Activated effector memory CD4-positive, alpha-beta T cell treated with anti-CD3 and anti-CD28 coated beads, Interleukin-2, amount 50 U/mL, for 16 hours (primary cell): ENCODE data around the gene GBA3.

ENCODE experiments used
- DNase-seq: peaks from one replicate; pipeline ENCODE4 v3.0.0-alpha.2; 2020

GBA3 gene

DNA sequence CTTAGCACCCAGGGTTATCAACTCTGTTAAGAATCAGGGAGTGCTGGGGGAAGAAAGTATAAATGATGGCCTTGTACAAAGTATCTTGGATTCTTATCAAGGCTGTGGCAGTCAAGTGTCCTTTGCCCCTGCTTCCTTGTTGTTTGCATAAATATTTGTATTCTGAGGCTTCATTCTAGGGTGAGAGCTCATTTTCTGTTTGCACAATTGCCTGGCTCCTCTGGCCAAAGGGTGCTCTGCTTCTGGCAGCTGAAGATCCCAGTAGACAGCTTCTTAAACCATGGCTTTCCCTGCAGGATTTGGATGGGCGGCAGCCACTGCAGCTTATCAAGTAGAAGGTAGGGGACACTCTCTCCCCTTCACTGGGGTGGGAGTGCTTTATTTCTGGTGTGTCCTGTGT, at the start of gene GBA3:
Gene GBA3 (plus strand): TSS at position 202 of the 400 bp plus-strand sequence.
- no peak for DNase-seq

DNA sequence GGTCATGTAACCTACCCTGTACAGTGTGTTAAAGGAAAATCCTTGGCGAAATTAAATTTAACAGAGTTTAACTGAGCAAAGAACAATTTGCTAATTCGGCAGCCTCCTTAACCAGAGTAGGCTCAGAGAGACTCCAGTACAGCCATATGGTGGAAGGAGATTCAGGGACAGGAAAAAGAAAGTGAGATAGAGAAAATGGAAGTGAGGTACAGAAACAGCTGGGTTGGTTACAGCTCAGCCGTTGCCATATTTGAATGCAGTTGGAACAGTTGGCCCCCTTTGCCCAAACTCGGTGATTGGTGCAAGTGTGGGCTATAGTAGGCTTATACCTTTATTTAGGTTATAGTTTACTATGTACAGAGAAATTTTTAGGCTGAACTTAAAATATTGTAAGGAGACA, 48.8 kb upstream of the GBA3 start:
- no peak for DNase-seq

DNA sequence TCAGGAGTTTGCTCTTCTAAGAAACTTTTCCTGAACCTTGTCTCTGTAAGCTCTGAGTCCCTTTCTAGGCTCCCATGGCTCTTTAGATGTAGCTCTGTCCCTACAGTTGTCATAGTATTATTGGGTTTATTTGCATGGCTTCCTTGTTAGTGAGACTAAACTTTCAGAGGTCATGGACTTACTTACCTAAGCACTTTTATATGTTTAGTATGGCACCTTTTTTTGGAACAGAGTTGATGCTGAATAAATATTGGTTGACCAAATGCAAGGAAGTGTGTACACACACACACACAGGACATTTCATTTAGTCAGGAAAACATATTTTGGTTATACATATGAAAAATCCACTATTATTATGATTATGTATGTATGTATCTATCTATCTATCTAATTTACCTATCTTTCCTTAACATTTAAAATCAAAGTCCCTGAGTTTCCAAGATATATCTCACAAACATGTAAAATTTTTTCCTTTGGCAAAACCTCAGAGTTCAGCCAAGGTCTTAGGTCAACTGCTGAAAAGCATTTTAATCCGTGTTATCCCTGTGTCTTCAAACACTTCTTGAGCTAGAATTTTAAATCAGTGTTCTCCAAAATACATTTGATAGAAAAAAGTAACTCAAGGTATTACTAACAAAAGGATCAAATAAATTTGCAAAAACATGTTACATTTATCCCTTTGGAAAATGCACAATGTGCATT, 47.1 kb upstream of the GBA3 start:
- no peak for DNase-seq

GRCh38 chr4:22648996-22649395, 43.7 kb upstream of the GBA3 start:
- DNase-seq: no peak

- DNase-seq: no peak
These were observed 42.0 kb upstream of the GBA3 start for GRCh38 chr4:22650771-22651170.

DNA sequence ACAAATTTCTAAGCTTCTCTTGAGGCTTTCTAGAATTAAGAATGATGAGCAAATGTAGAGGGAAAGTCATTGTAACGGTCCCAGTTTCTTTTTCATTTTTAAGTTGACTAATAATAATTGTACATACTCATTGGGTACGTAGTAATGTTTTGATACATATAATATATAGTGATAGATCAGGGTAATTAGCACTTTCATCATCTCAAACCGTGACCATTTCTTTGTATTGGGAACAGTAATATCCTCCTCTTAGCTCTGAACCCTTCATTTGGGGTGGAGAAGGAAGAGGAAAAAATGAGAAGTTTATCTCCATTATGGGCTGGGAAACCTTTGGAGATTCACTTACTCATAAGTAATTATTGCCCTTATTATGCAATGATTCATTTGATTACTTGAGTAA, 39.0 kb upstream of the GBA3 start:
- DNase-seq: no peak

DNA sequence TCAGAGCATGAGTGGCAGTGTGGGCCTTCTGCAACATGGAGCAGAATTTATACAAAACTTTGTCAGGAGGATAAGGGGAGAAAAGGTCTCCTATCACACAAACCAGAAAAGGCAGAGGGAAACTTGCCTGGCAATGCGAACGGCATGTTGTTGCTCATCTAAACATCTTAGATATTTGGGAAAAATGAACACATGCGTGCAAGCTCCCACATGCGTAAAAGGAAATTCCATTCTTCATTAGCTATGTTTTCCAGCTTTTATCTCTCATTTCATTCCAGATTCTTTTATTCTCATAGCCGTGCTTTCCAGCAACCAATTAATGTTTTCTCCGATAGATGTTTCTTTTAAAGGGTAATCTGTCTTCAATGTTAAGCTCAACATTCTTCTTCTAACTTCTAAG, 31.3 kb upstream of the GBA3 start:
- no peak for DNase-seq

DNA sequence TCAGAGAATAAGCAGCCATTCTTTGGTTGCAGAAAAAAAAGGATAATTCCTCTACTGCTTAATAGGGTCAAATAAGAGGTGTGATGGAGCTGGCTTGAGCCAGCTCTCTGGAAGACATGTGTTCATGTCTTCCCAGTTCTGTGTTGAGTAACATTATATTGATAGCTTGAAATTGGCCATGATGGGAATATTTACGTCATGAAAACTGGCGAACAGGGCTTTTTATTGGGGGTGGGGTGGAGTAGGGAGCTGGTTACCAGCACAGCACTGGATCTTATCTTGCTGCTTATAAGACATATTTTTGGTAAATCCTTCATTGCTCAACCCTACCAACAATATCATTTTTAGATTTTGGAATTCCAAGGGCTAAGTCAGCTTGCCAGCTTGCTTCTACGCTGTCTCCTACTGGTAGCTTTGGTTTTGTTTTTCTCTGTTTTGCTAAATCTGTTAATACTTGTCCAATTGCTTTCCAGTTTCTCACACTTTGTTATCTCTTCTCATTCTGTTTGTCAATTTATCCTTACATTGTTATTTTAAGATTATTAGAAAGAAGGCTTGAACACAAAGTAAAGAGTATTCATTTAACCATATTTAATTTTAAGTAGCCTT, 25.3 kb upstream of the GBA3 start:
- DNase-seq: no peak

- DNase-seq: no peak
These were observed 24.4 kb upstream of the GBA3 start for GRCh38 chr4:22668301-22668700.

GRCh38 chr4:22668702-22669101, 24.0 kb upstream of the GBA3 start:
- no peak for DNase-seq

- no peak for DNase-seq
These were observed 21.8 kb upstream of the GBA3 start for GRCh38 chr4:22670956-22671355.

GRCh38 chr4:22672519-22672918, 20.2 kb upstream of the GBA3 start:
- no peak for DNase-seq

DNA sequence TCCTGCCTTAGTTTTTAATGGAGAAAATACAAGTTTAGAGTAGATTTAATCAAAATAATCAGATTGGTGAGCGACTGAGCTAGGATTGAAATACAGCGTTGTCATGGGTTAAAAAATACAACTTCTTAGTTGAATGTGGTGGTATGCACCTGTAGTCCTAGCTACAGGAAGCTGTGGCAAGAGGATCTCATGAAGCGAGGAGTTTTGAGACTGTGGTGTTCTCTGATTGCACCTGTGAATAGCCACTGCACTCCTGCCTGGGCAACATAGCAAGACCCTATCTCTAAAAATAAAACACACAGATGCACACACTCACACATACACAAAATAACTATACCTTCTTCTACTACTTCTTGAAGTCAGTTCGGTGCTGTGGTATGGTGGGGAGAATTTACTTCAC, 19.8 kb upstream of the GBA3 start:
- no peak for DNase-seq

DNA sequence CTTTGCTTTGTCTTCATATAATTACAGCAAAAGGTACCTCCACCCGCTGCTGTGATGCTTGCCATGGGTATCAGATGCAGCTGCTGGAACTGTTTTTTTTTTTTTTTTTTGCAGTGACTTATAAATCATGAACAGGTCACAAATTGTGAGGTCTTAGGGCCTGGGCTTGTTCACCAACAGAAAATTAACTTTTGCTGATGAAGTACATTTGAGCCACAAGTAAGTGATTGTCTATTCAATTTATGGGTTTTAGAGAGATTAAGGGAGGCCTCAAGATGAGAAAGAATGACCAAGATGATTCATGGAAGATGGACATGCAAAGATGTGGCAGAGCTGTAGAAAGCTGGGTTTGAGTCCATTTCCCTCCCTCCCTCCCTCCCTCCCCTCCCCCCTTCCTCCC, 18.0 kb upstream of the GBA3 start:
- no peak for DNase-seq

GRCh38 chr4:22676063-22676462, 16.7 kb upstream of the GBA3 start:
- no peak for DNase-seq

DNA sequence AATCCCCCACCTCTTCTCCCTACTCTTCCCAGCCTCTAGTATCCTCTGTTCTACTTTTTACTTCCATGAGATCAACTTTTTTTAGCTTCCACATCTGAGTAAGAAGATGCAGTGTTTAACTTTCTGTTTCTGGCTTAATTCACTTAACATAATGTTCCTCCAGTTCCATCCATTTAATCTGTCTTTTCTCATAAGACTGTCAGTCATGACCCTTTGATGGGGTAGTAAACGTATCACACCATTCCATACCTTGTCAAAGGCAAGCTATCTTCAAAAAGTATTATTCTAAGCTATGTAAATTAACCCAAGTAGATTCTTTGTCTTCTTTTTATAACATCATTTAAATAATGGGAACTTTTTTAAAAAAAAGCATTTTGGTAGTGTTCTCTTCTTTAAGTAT, 15.0 kb upstream of the GBA3 start:
- DNase-seq: no peak

DNA sequence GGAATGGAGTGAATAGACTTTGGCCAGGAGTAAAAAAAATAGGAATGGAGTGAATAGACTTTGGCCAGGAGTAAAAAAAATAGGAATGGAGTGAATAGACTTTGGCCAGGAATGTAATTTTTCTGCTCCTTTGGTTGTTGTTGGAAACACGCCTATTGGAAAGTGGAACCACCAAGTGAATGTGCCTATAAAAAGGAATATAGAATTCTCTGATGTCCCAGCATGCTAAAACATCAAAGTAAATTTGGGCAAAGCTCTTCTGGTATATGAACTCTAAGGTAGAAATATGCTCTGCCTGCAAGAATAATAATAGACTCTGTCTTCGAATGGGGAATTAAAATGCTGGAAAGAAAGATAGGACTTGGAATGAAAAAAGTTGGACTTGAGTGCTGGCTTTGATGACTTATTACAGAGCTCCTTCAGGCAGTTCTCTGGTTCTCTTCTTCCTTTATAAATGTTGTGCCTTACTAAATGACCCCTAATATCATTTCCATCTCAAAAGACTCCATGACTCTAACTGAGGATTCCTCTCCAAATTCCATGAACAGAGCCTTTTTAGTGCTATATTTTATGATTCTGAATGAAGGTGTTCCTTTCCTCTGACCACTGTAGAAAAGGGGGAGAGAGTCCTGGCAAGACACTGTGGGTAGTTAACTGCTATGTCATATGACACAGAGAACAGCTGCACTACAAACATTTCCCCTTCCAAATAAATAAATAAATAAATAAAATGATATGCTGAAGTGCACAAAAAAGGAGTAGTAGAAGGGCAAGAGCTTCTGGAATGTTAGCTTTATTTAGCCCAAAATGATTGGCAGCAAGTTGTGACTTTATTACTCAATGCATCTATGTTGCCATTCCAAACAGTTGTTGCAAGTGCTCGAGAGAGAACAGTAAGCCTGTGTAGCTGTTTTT, 13.5 kb upstream of the GBA3 start:
- DNase-seq: no peak

DNA sequence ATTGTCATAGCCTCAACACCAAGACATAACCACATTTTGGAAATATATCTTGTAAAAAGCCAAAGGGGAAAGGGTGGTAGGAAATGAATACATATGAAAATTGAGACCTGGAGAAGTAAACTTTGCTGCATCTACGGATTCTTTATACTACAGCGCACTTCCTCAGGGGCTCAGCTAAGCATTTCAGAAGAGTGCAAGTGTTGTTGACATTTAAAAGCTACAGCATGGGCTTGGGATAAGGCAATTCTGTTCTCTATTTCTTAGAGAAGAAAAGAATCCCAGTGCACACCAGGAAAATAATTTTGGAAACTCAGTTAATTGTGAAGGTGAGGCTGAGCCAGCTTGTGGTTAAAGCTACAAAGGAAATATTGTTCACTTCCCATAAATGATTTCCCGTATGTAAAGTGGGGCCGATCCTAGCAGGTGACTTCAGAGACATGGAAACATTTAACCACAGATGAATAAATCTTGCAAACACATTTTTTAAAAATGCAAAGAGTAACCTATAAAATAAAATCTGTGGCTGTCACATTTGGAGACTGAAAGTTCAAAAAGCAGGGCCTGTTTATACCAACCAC, 12.6 kb upstream of the GBA3 start:
- DNase-seq: no peak

DNA sequence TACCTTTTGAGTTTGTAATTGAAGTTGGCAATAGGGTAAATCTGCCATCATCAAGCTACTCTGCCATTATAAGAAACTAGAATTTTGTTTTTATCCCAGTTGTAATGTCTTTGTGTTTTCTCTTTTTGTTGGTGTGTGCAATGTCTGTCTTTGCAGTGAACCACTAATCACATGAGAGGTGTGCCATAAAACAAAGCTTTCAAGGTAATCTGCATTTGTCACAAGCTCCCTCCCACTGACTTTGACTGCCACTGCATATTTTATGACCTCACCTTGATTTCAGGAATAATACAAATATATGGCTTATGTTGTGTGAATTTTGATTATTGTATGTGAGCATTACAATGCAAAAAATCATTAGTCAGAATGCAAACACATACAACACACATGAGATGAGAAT, 9.0 kb upstream of the GBA3 start:
- no peak for DNase-seq

DNA sequence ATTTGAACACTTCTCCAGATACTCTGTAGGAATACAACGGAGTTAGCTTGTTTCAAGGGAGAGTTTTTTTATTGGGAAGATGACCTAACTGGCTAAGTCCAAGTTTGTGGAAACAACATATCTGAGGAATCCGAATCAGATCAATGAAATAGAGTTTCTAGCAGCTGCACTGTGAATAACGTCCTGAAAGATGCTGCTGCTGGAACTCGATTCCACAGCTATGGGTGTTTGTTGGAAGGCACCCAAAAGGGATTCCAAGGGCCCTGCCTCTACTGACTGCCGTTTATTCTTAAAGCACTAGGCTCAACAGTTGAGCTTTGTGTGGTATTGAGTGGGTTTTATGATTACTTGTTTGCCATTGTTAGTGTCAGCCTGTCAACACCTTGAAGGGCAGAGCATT, 6.6 kb upstream of the GBA3 start:
- DNase-seq: no peak

DNA sequence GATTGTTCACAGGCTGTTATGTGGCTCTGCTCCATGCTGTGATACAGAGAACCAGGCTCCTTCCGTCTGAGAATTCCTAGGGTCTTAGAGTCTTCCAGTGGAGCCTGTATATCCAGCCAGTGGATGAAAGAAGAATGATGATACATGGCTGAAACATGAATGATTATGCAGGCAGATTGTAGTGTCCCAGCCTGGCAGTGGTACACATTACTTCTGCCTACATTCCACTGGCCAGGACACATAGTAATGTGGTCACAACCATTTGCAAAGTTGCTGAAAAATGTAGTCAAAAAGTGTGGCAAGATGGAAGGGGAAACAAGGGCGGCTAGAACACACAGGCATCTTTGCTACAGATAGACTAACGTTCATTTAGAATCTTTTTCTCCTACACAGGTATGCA, 4.5 kb upstream of the GBA3 start:
- DNase-seq: no peak

DNA sequence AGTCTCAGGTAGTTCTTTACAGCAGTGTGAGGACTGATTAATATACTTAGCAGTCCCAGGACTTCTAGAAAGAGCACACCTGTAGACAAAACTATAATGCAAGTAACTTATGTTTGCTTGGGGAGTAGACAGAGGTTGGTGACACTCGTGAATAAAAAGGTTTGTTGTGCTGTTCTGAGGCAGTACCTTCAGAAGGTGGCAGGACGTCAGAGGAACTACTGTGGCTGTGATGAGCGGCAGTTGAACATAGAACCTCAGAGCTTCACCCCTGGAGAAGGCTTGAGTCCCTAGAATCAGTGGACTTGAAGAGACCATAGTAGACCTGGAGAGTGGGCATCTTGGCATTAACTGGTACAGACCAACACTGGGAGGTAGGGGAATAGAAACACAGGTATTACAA, 3.3 kb upstream of the GBA3 start:
- DNase-seq: no peak

- no peak for DNase-seq
These were observed 2.3 kb downstream of the GBA3 start for GRCh38 chr4:22695029-22695428.

DNA sequence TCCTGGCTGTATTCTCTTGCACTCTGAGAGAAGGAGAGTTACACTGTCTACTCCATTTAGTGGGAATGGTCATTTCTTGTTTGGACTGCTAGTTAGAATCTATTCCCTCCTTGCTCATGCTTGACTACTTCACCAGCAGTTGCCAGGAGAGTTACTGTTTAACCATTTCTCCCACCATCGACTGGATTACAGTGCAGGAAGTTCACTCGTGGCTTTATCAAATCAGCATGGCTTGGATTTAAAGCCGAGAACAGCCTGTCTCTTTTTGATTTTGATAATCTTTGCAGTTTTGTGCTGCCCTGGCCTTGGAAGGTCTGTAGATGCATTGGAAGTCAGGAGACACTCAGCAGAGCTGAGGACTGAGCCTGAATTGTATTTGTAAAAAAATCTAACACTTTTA, 3.2 kb downstream of the GBA3 start:
- DNase-seq: no peak
